Muscle of back (tissue), 11 donors: ENCODE data around the gene ELP4. TPM values are rescaled to one million over a fixed set of nuclear protein-coding genes. Genes with fewer than 3 reads are reported as not detected.
"Not testable (repeated sequence)": the region's sequence is repeated elsewhere in the genome, so short reads cannot be mapped to it uniquely, and the experiment has no call there.

Experiments used
- DNase-seq, 3 donors: peaks; one replicate each; pipeline versions ENCODE4 v3.0.0 to v3.0.0-alpha.2; 2013
- polyA plus RNA-seq, 10 donors: library from polyadenylated mRNA; unstranded; fragments of 120-200 nt; gene quantifications; one replicate each; pipeline ENCODE4 v1.2.1, GENCODE V29; 2013; ENCODE audit not compliant: insufficient read length in 10 of 10

ELP4 gene
- polyA plus RNA-seq, 10 donors: 13.0 to 18.7 (median 16.6) TPM

GRCh38 chr11:31529701-31530100 lies 20.1 kb downstream of the ELP4 start:
- no peak for DNase-seq

GRCh38 chr11:31531293-31531692 lies 21.7 kb downstream of the ELP4 start:
- DNase-seq: no peak

- no peak for DNase-seq
These were observed 25.9 kb downstream of the ELP4 start for GRCh38 chr11:31535479-31535878.

- no peak for DNase-seq
These were observed 33.3 kb downstream of the ELP4 start for GRCh38 chr11:31542862-31543261.

GRCh38 chr11:31555938-31556337 lies 46.4 kb downstream of the ELP4 start:
- DNase-seq: no peak

GRCh38 chr11:31558001-31558400 lies 48.4 kb downstream of the ELP4 start:
- DNase-seq: peak in 2 of 3 donors; percentile 1 to 14

- DNase-seq: no peak
These were observed 51.4 kb downstream of the ELP4 start for GRCh38 chr11:31560842-31561476.

GRCh38 chr11:31564517-31564916 lies 55.0 kb downstream of the ELP4 start:
- DNase-seq: not testable (repeated sequence)

GRCh38 chr11:31574133-31574532 lies 64.6 kb downstream of the ELP4 start:
- not testable (repeated sequence) for DNase-seq

- DNase-seq: not testable (repeated sequence)
These were observed 66.2 kb downstream of the ELP4 start for GRCh38 chr11:31575764-31576163.

- DNase-seq: not testable (repeated sequence)
These were observed 69.8 kb downstream of the ELP4 start for GRCh38 chr11:31579412-31579811.

- no peak for DNase-seq
These were observed 73.1 kb downstream of the ELP4 start for GRCh38 chr11:31582697-31583096.

- no peak for DNase-seq
These were observed 88.9 kb downstream of the ELP4 start for GRCh38 chr11:31598454-31598853.

GRCh38 chr11:31601635-31602282 lies 92.2 kb downstream of the ELP4 start:
- no peak for DNase-seq

GRCh38 chr11:31606893-31607292 lies 97.3 kb downstream of the ELP4 start:
- no peak for DNase-seq

GRCh38 chr11:31607914-31608313 lies 98.3 kb downstream of the ELP4 start:
- no peak for DNase-seq

GRCh38 chr11:31608995-31609394 lies 99.4 kb downstream of the ELP4 start:
- no peak for DNase-seq

- DNase-seq: no peak
These were observed 101.0 kb downstream of the ELP4 start for GRCh38 chr11:31610544-31610943.

- no peak for DNase-seq
These were observed 107.7 kb downstream of the ELP4 start for GRCh38 chr11:31617246-31617645.

- DNase-seq: no peak
These were observed 110.4 kb downstream of the ELP4 start for GRCh38 chr11:31619980-31620379.

GRCh38 chr11:31620434-31620833 lies 110.9 kb downstream of the ELP4 start:
- DNase-seq: no peak

GRCh38 chr11:31625868-31626267 lies 116.3 kb downstream of the ELP4 start:
- no peak for DNase-seq

- DNase-seq: no peak
These were observed 118.5 kb downstream of the ELP4 start for GRCh38 chr11:31628111-31628510.

GRCh38 chr11:31636983-31637382 lies 127.4 kb downstream of the ELP4 start:
- DNase-seq: peak in 1 of 3 donors; percentile 3
